Measurements from ENCODE around the gene PRDM8.
"Not testable (repeated sequence)": the region's sequence is repeated elsewhere in the genome, so short reads cannot be mapped to it uniquely, and the experiment has no call there.

Gene PRDM8

GRCh38 chr4:80196922-80197573 lies at the start of gene PRDM8:
Gene PRDM8 (plus strand): TSS chr4:80197503. CDS start chr4:80200081, 2,578 bp downstream.
- DNase-seq = peak; percentile 61 to 64

- DNase-seq = no peak
Observed at GRCh38 chr4:80150387-80151180, 46.7 kb upstream of the PRDM8 start.

- DNase-seq = no peak
Observed at GRCh38 chr4:80151981-80152380, 45.3 kb upstream of the PRDM8 start.

GRCh38 chr4:80153874-80154544 lies 43.3 kb upstream of the PRDM8 start:
- no peak for DNase-seq

- no peak for DNase-seq
Observed at GRCh38 chr4:80154545-80154933, 42.8 kb upstream of the PRDM8 start.

DNA sequence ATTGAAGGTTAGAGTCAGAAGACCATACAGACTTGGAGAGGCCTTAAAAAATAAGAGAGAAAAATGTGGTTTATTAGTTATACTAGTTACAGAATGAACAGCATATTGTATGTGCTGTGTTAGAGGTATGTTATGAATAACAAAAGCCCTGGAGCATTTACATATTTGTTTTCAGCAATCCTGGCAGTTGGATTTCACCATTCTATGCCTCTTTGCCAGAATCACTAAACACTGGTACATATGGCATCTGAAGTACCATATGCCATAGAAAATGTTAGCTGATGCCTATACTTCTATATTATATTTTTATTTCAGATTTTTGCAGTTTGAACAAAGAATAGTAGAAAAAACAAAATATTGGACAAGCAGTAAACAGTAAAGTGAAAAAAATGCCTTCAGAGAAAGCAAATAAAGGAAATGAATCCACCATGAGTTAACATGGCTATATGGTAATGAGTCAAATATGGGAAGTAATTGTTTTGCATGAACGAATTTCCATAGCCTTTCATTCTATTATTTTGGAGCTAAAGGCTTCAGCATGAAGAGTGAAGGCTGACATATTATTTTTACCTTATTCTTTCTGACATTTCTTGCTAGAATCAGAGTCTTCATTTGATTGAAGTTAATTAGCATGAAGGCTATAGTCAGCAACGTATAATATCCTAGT lies 41.9 kb upstream of the PRDM8 start:
- DNase-seq = no peak

DNA sequence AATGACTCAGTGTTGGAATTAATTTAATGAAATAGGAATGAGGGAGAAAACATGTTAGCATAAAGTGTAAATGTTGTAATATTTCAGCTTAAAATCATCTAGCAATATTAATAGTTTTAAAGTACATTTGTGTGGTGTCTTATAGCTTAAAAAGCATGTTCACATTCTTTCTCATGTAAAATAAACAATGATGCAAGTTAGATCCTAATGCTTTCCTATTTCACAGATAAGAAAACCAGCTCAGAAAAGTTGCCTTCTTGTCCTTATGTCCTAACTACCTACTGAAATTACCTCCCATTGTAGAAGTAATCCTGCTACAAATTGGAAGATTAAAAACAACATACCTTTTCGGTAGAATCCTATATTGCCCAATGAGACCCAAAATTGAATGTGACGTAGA lies 40.9 kb upstream of the PRDM8 start:
- no peak for DNase-seq

GRCh38 chr4:80161413-80162058 lies 35.8 kb upstream of the PRDM8 start:
- no peak for DNase-seq

DNA sequence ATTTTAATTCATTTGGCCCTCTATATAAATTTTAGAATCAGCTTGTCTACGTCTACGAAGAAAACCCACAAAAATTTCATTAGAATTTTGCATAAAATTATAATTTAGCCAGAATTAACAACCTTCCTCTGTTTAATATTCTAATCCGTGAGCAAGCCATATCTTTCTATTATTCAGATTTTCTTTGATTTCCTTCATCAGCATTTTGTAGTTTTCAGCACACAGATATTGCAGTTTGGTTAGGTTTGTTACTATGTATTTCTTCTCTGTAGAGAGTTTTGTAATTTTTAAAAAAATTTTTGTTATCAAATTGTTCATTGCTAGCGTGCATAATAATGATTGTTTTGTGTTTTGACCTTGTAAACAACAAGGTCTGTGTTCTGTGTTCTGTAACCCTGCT lies 34.9 kb upstream of the PRDM8 start:
- no peak for DNase-seq

DNA sequence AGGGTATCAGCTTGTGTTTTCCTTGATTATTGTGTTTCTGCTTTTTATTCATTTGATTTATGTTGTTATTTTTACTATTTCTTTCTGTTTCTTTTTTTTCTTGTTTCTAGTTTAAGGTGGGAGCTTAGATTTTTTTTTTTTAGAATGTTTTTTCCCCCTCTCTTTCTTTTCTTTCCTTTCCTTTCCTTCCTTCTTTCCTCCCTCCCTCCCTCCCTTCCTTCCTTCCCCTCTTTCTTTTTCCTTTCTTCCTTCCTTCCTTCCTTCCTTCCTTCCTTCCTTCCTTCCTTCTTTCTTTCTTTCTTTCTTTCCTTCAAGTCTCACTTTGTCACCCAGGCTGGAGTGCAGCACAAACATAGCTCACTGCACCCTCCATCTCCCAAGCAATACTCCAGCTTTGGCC lies 31.4 kb upstream of the PRDM8 start:
- no peak for DNase-seq

DNA sequence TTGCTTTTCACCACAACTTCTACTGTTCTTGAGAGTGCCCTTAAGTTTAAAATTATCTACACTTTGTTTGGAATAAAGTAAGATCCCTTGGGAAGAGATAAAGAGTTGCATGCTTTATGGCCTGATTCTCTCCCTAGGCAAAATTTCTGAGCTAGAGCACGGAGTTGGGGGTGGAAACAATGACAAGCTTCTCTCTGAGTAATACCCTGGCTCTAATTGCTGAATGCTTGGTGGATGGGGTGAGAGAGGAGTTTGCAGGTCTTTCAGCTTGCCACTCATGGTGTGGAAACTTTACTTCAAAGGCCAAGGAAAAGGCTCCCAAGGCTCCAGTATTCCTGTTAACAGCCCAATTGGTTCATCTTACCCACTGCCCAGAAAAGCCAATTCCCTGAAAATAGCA lies 26.1 kb upstream of the PRDM8 start:
- DNase-seq = no peak

- DNase-seq = no peak
Observed at GRCh38 chr4:80171656-80172055, 25.6 kb upstream of the PRDM8 start.

DNA sequence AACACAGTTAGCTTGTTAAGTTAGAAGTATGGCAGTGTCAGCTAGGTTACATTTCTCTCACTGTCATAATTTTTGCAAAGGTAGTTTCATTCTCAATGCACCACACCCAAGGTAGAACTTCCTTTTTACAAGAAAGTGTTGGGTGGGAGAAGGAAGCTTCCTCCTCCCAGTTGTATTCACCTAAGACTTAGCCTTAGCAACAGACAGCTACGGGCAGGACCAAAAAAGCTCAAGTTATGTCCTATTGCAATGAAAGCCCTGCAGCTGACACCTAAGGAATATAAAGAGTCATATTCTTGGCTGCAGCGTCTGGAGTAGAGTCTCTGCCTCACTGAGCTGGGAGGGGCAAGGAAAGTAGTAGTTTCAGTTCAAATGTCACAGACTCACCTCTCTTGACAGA lies 25.1 kb upstream of the PRDM8 start:
- DNase-seq = no peak

DNA sequence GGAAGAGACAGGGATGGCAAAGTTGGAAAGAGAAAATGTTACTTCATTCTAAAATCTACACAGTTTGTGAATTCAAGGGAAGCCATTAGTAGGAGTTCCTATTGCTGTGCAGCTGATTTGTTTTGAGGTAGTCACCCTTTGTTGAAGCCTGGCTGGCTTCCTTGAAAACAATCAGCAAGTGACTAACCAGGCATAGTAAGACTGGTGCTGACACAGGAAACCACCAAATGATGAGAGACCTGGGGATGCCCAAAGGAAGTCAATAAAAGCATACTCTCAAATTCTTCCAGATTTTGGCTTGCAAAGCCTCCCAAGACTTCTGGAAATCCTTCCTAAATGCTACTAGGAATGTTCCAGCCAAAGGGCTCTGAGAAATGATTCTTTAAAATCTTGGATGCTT lies 23.9 kb upstream of the PRDM8 start:
- peak; percentile 51 to 67 for DNase-seq

- no peak for DNase-seq
Observed at GRCh38 chr4:80173841-80174240, 23.5 kb upstream of the PRDM8 start.

- DNase-seq = not testable (repeated sequence)
Observed at GRCh38 chr4:80177793-80178192, 19.5 kb upstream of the PRDM8 start.

DNA sequence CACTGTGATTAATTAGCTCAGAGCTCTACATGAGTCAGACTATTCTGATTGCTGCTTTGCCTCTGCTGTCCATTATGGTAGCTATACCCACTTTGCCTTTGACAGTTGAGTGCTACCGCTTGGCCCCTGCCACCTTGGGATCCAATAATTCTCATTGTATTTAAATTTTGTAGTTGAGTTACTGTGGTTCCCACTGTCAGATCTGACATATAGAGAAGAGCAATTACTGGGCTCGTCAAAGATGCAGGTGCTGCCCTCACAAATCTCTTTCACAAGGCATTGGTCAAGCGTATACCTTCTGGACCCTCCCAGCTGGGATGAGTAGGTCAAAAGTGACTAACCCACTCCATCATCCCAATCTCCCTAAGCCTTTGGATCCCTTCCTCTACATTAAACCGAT lies 18.3 kb upstream of the PRDM8 start:
- no peak for DNase-seq

DNA sequence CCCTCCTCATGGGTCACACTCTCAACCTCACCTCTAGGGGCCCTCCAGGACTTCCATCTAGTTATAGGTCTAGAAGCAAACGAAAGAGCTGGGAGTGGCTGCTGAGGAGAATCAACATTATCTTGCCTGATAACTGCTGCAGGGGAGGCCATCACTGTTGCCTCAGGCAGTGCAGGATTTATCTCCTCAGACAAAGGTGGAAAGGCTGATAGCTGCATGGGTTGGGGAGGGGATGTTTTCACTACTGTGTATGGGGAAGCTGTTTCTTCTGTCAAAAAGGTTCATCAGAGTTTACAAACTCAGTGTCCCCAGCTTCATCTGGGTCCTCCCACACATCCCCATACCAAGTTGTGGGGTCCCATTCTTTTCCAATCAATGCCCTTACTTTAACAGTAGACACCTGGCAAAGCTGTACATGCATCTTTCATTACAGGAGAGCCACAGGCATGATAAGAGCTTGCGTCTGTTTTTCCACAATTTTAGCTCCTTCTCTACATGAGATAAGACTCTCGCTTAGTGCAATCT lies 17.6 kb upstream of the PRDM8 start:
- DNase-seq = no peak

- DNase-seq = no peak
Observed at GRCh38 chr4:80180743-80181142, 16.6 kb upstream of the PRDM8 start.

DNA sequence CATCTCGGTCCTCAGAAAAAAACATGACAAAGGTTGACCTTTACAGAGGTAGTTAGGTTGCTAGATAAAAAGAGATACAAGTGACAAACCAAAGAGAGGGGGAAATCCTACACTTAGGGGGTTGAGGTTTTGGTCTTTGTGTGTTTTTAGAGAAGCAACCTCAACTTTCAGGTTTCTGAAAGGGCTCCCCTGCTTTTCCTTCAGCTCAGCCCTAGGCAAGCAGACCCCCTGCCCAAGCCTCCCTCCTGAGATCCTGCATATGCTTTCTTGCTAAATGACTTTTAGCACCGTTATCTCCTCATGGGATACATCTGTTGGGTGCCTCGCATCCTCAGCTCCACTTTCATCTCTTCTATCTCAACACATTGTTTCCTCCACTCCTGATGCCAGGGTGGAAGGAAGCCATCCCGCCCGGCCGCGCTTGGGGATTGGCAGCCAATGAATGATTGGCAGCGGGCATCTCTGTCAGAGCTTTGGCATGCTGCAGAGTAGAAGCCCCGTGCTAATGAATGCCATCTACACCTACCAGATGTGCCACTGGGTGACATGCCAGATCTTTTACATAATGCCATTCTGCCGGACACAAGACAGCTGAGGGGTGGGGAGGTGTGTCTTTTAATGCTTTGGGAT lies 15.0 kb upstream of the PRDM8 start:
- DNase-seq = no peak

DNA sequence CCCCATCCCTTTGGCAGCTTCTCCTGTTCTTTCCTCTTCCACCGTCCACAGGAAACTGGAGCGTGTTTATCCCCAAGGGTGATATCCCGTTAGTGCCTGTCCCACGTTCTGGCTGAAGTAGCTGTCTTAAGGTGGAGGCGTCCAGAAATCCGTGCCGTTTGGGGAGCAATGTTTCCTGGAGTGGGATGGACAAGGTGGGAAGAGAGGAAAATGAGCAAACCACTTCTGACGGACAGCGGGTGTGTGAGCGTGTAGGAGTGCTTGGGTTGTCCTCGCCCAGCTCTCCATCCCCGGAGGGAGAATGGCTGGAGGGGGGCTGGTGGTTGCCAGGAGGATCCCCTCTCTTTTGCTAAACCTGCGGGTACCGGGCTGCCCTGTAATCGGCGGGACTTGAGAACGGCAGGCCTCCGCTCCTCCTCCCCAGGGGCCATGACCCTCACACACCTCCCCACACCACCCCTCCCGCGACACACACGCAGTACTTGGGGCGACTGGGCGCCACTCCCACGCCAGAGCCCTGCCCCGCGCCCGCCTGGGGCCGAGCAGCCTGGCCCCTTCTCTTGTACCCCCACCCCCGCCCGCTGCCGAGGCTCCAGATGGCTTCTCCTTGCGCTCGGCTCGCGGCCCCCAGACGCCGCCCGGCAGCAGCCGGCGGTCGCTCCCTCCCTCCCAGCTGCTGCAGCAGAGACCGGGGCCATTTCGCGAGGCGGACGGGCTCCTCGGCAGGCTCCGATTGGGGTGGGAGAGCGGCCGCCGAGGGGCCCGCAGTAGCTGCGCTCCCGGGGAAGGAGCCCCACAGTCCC lies 13.9 kb upstream of the PRDM8 start:
- DNase-seq = peak; percentile 35 to 53

Data from Kasumi-1 (cell line).